Sigmoid colon (tissue), 7 donors: ENCODE results near the gene BMERB1. TPM values are rescaled to one million over a fixed set of nuclear protein-coding genes. Genes with fewer than 3 reads are reported as not detected.

ENCODE experiments used
- DNase-seq: peaks from one replicate; pipeline ENCODE4 v3.0.0-alpha.2; 2019
- H3K27ac ChIP-seq, 4 donors: fragments of 200-600 bp; sonication (generic); one replicate each; pipeline ENCODE4 v1.5.1; 2016 to 2019; ENCODE audit warnings: mild to moderate bottlenecking in 1 of 4
- H3K27me3 ChIP-seq, 3 donors: fragments of 200-600 bp; sonication (generic); one replicate each; pipeline ENCODE4 v1.5.1; 2019; ENCODE audit warnings: mild to moderate bottlenecking in 1 of 3
- H3K36me3 ChIP-seq, 4 donors: fragments of 200-600 bp; sonication (generic); one replicate each; pipeline ENCODE4 v1.5.1; 2016 to 2019
- H3K4me1 ChIP-seq, 4 donors: fragments of 200-600 bp; sonication (generic); one replicate each; pipeline ENCODE4 v1.5.1; 2017 to 2019
- H3K4me3 ChIP-seq, 4 donors: fragments of 200-600 bp; sonication (generic); one replicate each; pipeline ENCODE4 v1.5.1; 2017 to 2019; ENCODE audit warnings: mild to moderate bottlenecking in 2 of 4, moderate library complexity in 1 of 4
- H3K9me3 ChIP-seq, 4 donors: fragments of 200-600 bp in 3 of 4; sonication (generic) in 3 of 4; one replicate each; pipeline versions ENCODE4 v1.5.1 to v1.6.1; 2013 to 2019
- CTCF ChIP-seq, 4 experiments: fragments of 450-650 bp in 3 of 4; fragments of 200-600 bp in 1 of 4; IDR thresholded peaks; one replicate each; pipeline ENCODE4 v1.5.1; 2016 to 2019; ENCODE audit warnings: antibody characterized with exemption in 4 of 4, mild to moderate bottlenecking in 3 of 4, moderate library complexity in 2 of 4
- EP300 ChIP-seq, 4 donors: sonication (generic); formaldehyde crosslinking; IDR thresholded peaks; one replicate each; pipeline ENCODE4 v1.6.1; 2017; ENCODE audit warnings: antibody characterized with exemption in 4 of 4
- POLR2A ChIP-seq, 2 donors: fragments of 450-650 bp; IDR thresholded peaks; one replicate each; pipeline ENCODE4 v1.6.1; 2016; ENCODE audit warnings: antibody characterized with exemption in 2 of 2, mild to moderate bottlenecking in 2 of 2, moderate library complexity in 2 of 2
- POLR2AphosphoS5 ChIP-seq, 4 donors: sonication (generic); formaldehyde crosslinking; IDR thresholded peaks; one replicate each; pipeline ENCODE4 v1.6.1; 2017; ENCODE audit warnings: antibody characterized with exemption in 4 of 4
- WGBS, 2 donors: extraction: QIAGEN DNeasy Blood & Tissue Kit; methylation state at CpG; one replicate each; pipeline ENCODE4 v1.1.7; 2013; 5-methylcytosine and 5-hydroxymethylcytosine counted together
- intact Hi-C: fragments of 100-400 bp; cut with DNase I; formaldehyde crosslinking; loops from one replicate; pipeline ENCODE4 v1.15.1; 2023
- polyA plus RNA-seq, 3 donors: library from polyadenylated mRNA; stranded (reverse); fragments of 200-250 nt; gene quantifications; one replicate each; pipeline ENCODE4 v1.2.3, GENCODE V29; 2013
- total RNA-seq, 4 donors: library from RNA; depleted of rRNA; stranded (reverse); fragments of >200 nt; gene quantifications; one replicate each; pipeline ENCODE4 v1.1.0, GENCODE V29; 2016
- donor health status: healthy with polysubstance abuse.
- donor health status: Bipolar disorder and iron deficiency.
- donor health status: healthy.

Gene BMERB1
- total and polyA plus RNA-seq, 7 donors, result 3.7 to 112 (median 63.4) TPM

- intact Hi-C loops, result loop anchor here (5.0 kb wide), 1 partner anchor 149 kb away; no protein-coding TSS in a partner anchor
- H3K4me1 ChIP-seq, result peaks cover 0 to 33% (median 14%) of the 10 kb centered on the region in 4 donors
- H3K27ac ChIP-seq, result no peak overlapping the region
- H3K9me3 ChIP-seq, result no peaks in the 10 kb centered on the region
- DNase-seq, result no peak
- WGBS, 2 donors, result 96 to 98% methylated on average over 4 of the region's 4 CpGs
- no peak overlapping the region for H3K4me3 ChIP-seq
- H3K27me3 ChIP-seq, result no peaks in the 10 kb centered on the region
- H3K36me3 ChIP-seq, result no peaks in the 10 kb centered on the region
- no peak for TF ChIP-seq CTCF (IDR thresholded peaks at IDR 0.05)
- no peak for TF ChIP-seq EP300 (IDR thresholded peaks at IDR 0.05)
- no peak for TF ChIP-seq POLR2AphosphoS5 (IDR thresholded peaks at IDR 0.05)
- no peak for TF ChIP-seq POLR2A (IDR thresholded peaks at IDR 0.05)
Measured at GRCh38 chr16:15443753-15444152, 9.4 kb downstream of the BMERB1 start.

- Histone ChIP-seq H3K27me3 (no peaks in the 10 kb centered on the region), H3K4me1 (peaks cover 0 to 32% (median 14%) of the 10 kb centered on the region in 4 donors), H3K4me3 (no peak overlapping the region), H3K27ac (no peak overlapping the region), H3K9me3 (no peaks in the 10 kb centered on the region), H3K36me3 (no peaks in the 10 kb centered on the region)
- 93 to 94% methylated on average over 3 of the region's 3 CpGs for WGBS, 2 donors
- intact Hi-C loops, result loop anchor here (5.0 kb wide), 1 partner anchor 148 kb away; no protein-coding TSS in a partner anchor
- TF ChIP-seq CTCF (IDR thresholded peaks at IDR 0.05) (no peak), POLR2AphosphoS5 (IDR thresholded peaks at IDR 0.05) (no peak), POLR2A (IDR thresholded peaks at IDR 0.05) (no peak), EP300 (IDR thresholded peaks at IDR 0.05) (no peak)
- DNase-seq, result no peak
Measured at GRCh38 chr16:15444264-15444663, 9.9 kb downstream of the BMERB1 start.

- intact Hi-C loops, result no loop called here
Measured at GRCh38 chr16:15445450-15445849, 11.1 kb downstream of the BMERB1 start.

GRCh38 chr16:15446901-15447300 lies 12.5 kb downstream of the BMERB1 start:
- Histone ChIP-seq H3K4me1 (peaks cover 0 to 7% (median 1%) of the 10 kb centered on the region in 4 donors), H3K9me3 (no peaks in the 10 kb centered on the region), H3K27me3 (no peaks in the 10 kb centered on the region), H3K4me3 (no peak overlapping the region), H3K36me3 (no peaks in the 10 kb centered on the region), H3K27ac (no peak overlapping the region)
- DNase-seq, result no peak
- WGBS, 2 donors, result 91 to 95% methylated on average over 5 of the region's 5 CpGs
- intact Hi-C loops, result no loop called here
- TF ChIP-seq POLR2A (IDR thresholded peaks at IDR 0.05), result no peak
- no peak for TF ChIP-seq POLR2AphosphoS5 (IDR thresholded peaks at IDR 0.05)
- no peak for TF ChIP-seq CTCF (IDR thresholded peaks at IDR 0.05)
- TF ChIP-seq EP300 (IDR thresholded peaks at IDR 0.05), result no peak

More at GRCh38 chr16:15445450-15445849, 11.1 kb downstream of the BMERB1 start:
- no peaks in the 10 kb centered on the region for H3K36me3 ChIP-seq
- no peak for DNase-seq
- H3K4me1 ChIP-seq, result peaks cover 0 to 21% (median 3%) of the 10 kb centered on the region in 4 donors
- 82 to 86% methylated on average over 1 of the region's 1 CpG for WGBS, 2 donors
- no peaks in the 10 kb centered on the region for H3K27me3 ChIP-seq
- H3K27ac ChIP-seq, result no peak overlapping the region
- no peak overlapping the region for H3K4me3 ChIP-seq
- no peaks in the 10 kb centered on the region for H3K9me3 ChIP-seq
- no peak for TF ChIP-seq EP300 (IDR thresholded peaks at IDR 0.05)
- TF ChIP-seq POLR2A (IDR thresholded peaks at IDR 0.05), result no peak
- no peak for TF ChIP-seq POLR2AphosphoS5 (IDR thresholded peaks at IDR 0.05)
- TF ChIP-seq CTCF (IDR thresholded peaks at IDR 0.05), result no peak

- intact Hi-C loops, result no loop called here
- Histone ChIP-seq H3K4me3 (no peak overlapping the region), H3K27me3 (no peaks in the 10 kb centered on the region), H3K4me1 (no peaks in the 10 kb centered on the region), H3K36me3 (no peaks in the 10 kb centered on the region), H3K9me3 (no peaks in the 10 kb centered on the region), H3K27ac (peak overlapping the region in 1 of 4 donors; percentile 27)
- TF ChIP-seq POLR2AphosphoS5 (IDR thresholded peaks at IDR 0.05) (no peak), POLR2A (IDR thresholded peaks at IDR 0.05) (no peak), EP300 (IDR thresholded peaks at IDR 0.05) (no peak), CTCF (IDR thresholded peaks at IDR 0.05) (no peak)
- DNase-seq, result peak; percentile 73
- WGBS, 2 donors, result 75 to 81% methylated on average over 6 of the region's 6 CpGs
Measured at GRCh38 chr16:15450624-15451023, 16.2 kb downstream of the BMERB1 start.
